Upper lobe of left lung (tissue), 4 donors: ENCODE results near the gene SFSWAP.

Experiments used
- EP300 ChIP-seq, 4 donors: sonication (generic); formaldehyde crosslinking; IDR thresholded peaks; one replicate each; pipeline ENCODE4 v1.5.1; 2017; ENCODE audit warnings: antibody characterized with exemption in 4 of 4, control low read depth in 2 of 4
- TF ChIP-seq, protein P1 (sequence below), 6 experiments: fragments of 450-650 bp in 4 of 6; fragments of 200-600 bp in 2 of 6; sonication (generic) in 2 of 6; IDR thresholded peaks; one replicate each; pipeline ENCODE4 v1.5.1; 2016 to 2019; ENCODE audit warnings: antibody characterized with exemption in 6 of 6

- TF ChIP-seq EP300 (IDR thresholded peaks at IDR 0.05): no peak
- TF ChIP-seq, protein P1, sequence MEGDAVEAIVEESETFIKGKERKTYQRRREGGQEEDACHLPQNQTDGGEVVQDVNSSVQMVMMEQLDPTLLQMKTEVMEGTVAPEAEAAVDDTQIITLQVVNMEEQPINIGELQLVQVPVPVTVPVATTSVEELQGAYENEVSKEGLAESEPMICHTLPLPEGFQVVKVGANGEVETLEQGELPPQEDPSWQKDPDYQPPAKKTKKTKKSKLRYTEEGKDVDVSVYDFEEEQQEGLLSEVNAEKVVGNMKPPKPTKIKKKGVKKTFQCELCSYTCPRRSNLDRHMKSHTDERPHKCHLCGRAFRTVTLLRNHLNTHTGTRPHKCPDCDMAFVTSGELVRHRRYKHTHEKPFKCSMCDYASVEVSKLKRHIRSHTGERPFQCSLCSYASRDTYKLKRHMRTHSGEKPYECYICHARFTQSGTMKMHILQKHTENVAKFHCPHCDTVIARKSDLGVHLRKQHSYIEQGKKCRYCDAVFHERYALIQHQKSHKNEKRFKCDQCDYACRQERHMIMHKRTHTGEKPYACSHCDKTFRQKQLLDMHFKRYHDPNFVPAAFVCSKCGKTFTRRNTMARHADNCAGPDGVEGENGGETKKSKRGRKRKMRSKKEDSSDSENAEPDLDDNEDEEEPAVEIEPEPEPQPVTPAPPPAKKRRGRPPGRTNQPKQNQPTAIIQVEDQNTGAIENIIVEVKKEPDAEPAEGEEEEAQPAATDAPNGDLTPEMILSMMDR (IDR thresholded peaks at IDR 0.05): no peak
Measured at GRCh38 chr12:131672311-131672940, 38.5 kb upstream of the SFSWAP start.
